CD4-positive, alpha-beta memory T cell (primary cell): Measurements from ENCODE around the gene MACC1. TPM values are rescaled to one million over a fixed set of nuclear protein-coding genes. Genes with fewer than 3 reads are reported as not detected.

Experiments used
- CTCF ChIA-PET: fragments of 350-600 bp; sonication (Branson Sonifier 250); formaldehyde crosslinking; loops from one replicate; lab custom pipeline; 2021; ENCODE audit warnings: inconsistent platforms; ENCODE audit not compliant: partially characterized antibody; lab: Charles Lee
- POLR2A ChIA-PET: fragments of 350-600 bp; sonication (Branson Sonifier 250); formaldehyde crosslinking; loops from one replicate; lab custom pipeline; 2021; ENCODE audit not compliant: partially characterized antibody; lab: Charles Lee
- DNase-seq, 5 donors: peaks; one replicate each; pipeline versions ENCODE4 v3.0.0 to v3.0.0-alpha.2; 2020 to 2022; ENCODE audit warnings: mixed read lengths in 1 of 5
- H3K27ac ChIP-seq: one replicate; pipeline ENCODE4 v1.7.0; 2013; ENCODE audit warnings: low read depth, low read length
- H3K27me3 ChIP-seq: 2 replicates; pipeline ENCODE4 v1.7.0; 2013; ENCODE audit warnings: mild to moderate bottlenecking, low read length, moderate library complexity; ENCODE audit not compliant: insufficient read depth
- H3K36me3 ChIP-seq: 2 replicates; pipeline ENCODE4 v1.7.0; 2013; ENCODE audit warnings: mild to moderate bottlenecking, low read length, moderate library complexity; ENCODE audit not compliant: insufficient read depth
- H3K4me1 ChIP-seq: 2 replicates; pipeline ENCODE4 v1.7.0; 2013; ENCODE audit warnings: mild to moderate bottlenecking, low read length, moderate library complexity; ENCODE audit not compliant: insufficient read depth
- H3K4me3 ChIP-seq, 2 donors: one replicate each; pipeline ENCODE4 v1.7.0; 2013; ENCODE audit warnings: low read length in 2 of 2, mild to moderate bottlenecking in 1 of 2
- H3K9me3 ChIP-seq, 2 donors: one replicate each; pipeline ENCODE4 v1.7.0; 2013; ENCODE audit warnings: low read length in 2 of 2, control low read depth in 1 of 2; ENCODE audit not compliant: control insufficient read depth in 1 of 2
- H3K27ac Mint-ChIP-seq, 7 donors: one replicate each; pipeline ENCODE4 v1.8.0; 2020 to 2021; ENCODE audit warnings: mixed read lengths in 7 of 7, mild to moderate bottlenecking in 6 of 7, inconsistent platforms in 3 of 7, moderate library complexity in 3 of 7
- H3K27me3 Mint-ChIP-seq, 2 donors: one replicate each; pipeline ENCODE4 v1.8.0; 2020 to 2021; ENCODE audit warnings: mixed read lengths in 2 of 2
- H3K36me3 Mint-ChIP-seq, 2 donors: one replicate each; pipeline ENCODE4 v1.8.0; 2020 to 2021; ENCODE audit warnings: mixed read lengths in 2 of 2, inconsistent platforms in 1 of 2, mild to moderate bottlenecking in 1 of 2
- H3K4me1 Mint-ChIP-seq, 4 donors: one replicate each; pipeline ENCODE4 v1.8.0; 2020 to 2021; ENCODE audit warnings: mixed read lengths in 4 of 4, mild to moderate bottlenecking in 1 of 4
- H3K4me3 Mint-ChIP-seq, 8 donors: one replicate each; pipeline ENCODE4 v1.8.0; 2020 to 2021; ENCODE audit warnings: mixed read lengths in 8 of 8, mild to moderate bottlenecking in 7 of 8, moderate library complexity in 6 of 8, inconsistent platforms in 3 of 8
- H3K9me3 Mint-ChIP-seq, 8 donors: one replicate each; pipeline ENCODE4 v1.8.0; 2020 to 2021; ENCODE audit warnings: mixed read lengths in 8 of 8, mild to moderate bottlenecking in 5 of 8, inconsistent platforms in 3 of 8, moderate library complexity in 1 of 8
- intact Hi-C: fragments of 100-400 bp; cut with micrococcal nuclease; formaldehyde crosslinking; loops from one replicate; pipeline ENCODE4 v1.15.1; 2023
- polyA plus RNA-seq, 2 donors: library from polyadenylated mRNA; unstranded; fragments of 300-500 nt; fragmentation: Illumina TruSeq; gene quantifications; one replicate each; pipeline ENCODE4 v1.2.3, GENCODE V29; 2021
- total RNA-seq, 2 experiments: library from RNA; stranded (reverse); gene quantifications; one replicate each; pipeline ENCODE4 v1.2.3, GENCODE V29; 2021

The MACC1 gene
- total and polyA plus RNA-seq, 4 experiments from 2014 or later: 0.05 to 0.09 TPM; not detected in 2

- intact Hi-C loops: no loop called here
- Histone ChIP-seq H3K27me3 (no peaks in the 10 kb centered on the region), H3K27ac (no peak overlapping the region), H3K9me3 (no peaks in the 10 kb centered on the region), H3K4me1 (no peaks in the 10 kb centered on the region), H3K4me3 (no peak overlapping the region), H3K36me3 (no peaks in the 10 kb centered on the region)
- DNase-seq: no peak
- Mint-ChIP-seq H3K9me3 (no peaks in the 10 kb centered on the region), H3K4me3 (no peak overlapping the region), H3K27ac (no peak overlapping the region), H3K4me1 (no peaks in the 10 kb centered on the region), H3K27me3 (no peaks in the 10 kb centered on the region), H3K36me3 (no peaks in the 10 kb centered on the region)
- CTCF ChIA-PET: no interaction called here
- POLR2A ChIA-PET: no interaction called here
These were observed 44.3 kb downstream of the MACC1 start for GRCh38 chr7:20172736-20173334.

GRCh38 chr7:20170633-20171032 is 46.6 kb downstream of the MACC1 start:
- no peaks in the 10 kb centered on the region for H3K9me3 ChIP-seq
- no peaks in the 10 kb centered on the region for H3K36me3 ChIP-seq
- no peak overlapping the region for H3K27ac ChIP-seq
- H3K4me1 ChIP-seq: no peaks in the 10 kb centered on the region
- Mint-ChIP-seq H3K36me3 (no peaks in the 10 kb centered on the region), H3K4me3 (no peak overlapping the region), H3K9me3 (no peaks in the 10 kb centered on the region), H3K27me3 (no peaks in the 10 kb centered on the region), H3K27ac (no peak overlapping the region), H3K4me1 (no peaks in the 10 kb centered on the region)
- POLR2A ChIA-PET: no interaction called here
- CTCF ChIA-PET: no interaction called here
- no peaks in the 10 kb centered on the region for H3K27me3 ChIP-seq
- intact Hi-C loops: no loop called here
- no peak overlapping the region for H3K4me3 ChIP-seq
- DNase-seq: no peak

- POLR2A ChIA-PET: no interaction called here
- no peak overlapping the region for H3K27ac Mint-ChIP-seq
- no peak overlapping the region for H3K4me3 Mint-ChIP-seq
- peaks cover 0 to 3% (median 0%) of the 10 kb centered on the region in 8 donors for H3K9me3 Mint-ChIP-seq
- intact Hi-C loops: no loop called here
- CTCF ChIA-PET: no interaction called here
- Histone ChIP-seq H3K36me3 (no peaks in the 10 kb centered on the region), H3K27ac (no peak overlapping the region), H3K4me1 (no peaks in the 10 kb centered on the region), H3K4me3 (no peak overlapping the region), H3K9me3 (no peaks in the 10 kb centered on the region), H3K27me3 (no peaks in the 10 kb centered on the region)
- no peaks in the 10 kb centered on the region for H3K36me3 Mint-ChIP-seq
- H3K27me3 Mint-ChIP-seq: no peaks in the 10 kb centered on the region
- no peak for DNase-seq
- H3K4me1 Mint-ChIP-seq: no peaks in the 10 kb centered on the region
These were observed 52.1 kb downstream of the MACC1 start for GRCh38 chr7:20165146-20165510.

GRCh38 chr7:20164425-20165145 is 52.6 kb downstream of the MACC1 start:
- ChIA-PET POLR2A (no interaction called here), CTCF (no interaction called here)
- no peaks in the 10 kb centered on the region for H3K27me3 Mint-ChIP-seq

GRCh38 chr7:20162665-20163064 is 54.5 kb downstream of the MACC1 start:
- no peak overlapping the region for H3K4me3 Mint-ChIP-seq
- H3K4me3 ChIP-seq: no peak overlapping the region
- H3K27ac Mint-ChIP-seq: no peak overlapping the region
- H3K36me3 Mint-ChIP-seq: no peaks in the 10 kb centered on the region
- H3K9me3 Mint-ChIP-seq: peaks cover 0 to 3% (median 0%) of the 10 kb centered on the region in 8 donors
- DNase-seq: no peak
- CTCF ChIA-PET: no interaction called here
- no peaks in the 10 kb centered on the region for H3K36me3 ChIP-seq
- no peaks in the 10 kb centered on the region for H3K27me3 ChIP-seq
- intact Hi-C loops: no loop called here
- no peaks in the 10 kb centered on the region for H3K27me3 Mint-ChIP-seq
- H3K27ac ChIP-seq: no peak overlapping the region
- POLR2A ChIA-PET: no interaction called here
- no peaks in the 10 kb centered on the region for H3K9me3 ChIP-seq
- no peaks in the 10 kb centered on the region for H3K4me1 ChIP-seq
- no peaks in the 10 kb centered on the region for H3K4me1 Mint-ChIP-seq

More at GRCh38 chr7:20164425-20165145, 52.6 kb downstream of the MACC1 start:
- DNase-seq: no peak
- H3K27me3 ChIP-seq: no peaks in the 10 kb centered on the region
- H3K27ac ChIP-seq: no peak overlapping the region
- Mint-ChIP-seq H3K27ac (no peak overlapping the region), H3K4me1 (no peaks in the 10 kb centered on the region), H3K9me3 (peaks cover 0 to 3% (median 0%) of the 10 kb centered on the region in 8 donors), H3K4me3 (no peak overlapping the region), H3K36me3 (no peaks in the 10 kb centered on the region)
- H3K4me3 ChIP-seq: no peak overlapping the region
- no peaks in the 10 kb centered on the region for H3K36me3 ChIP-seq
- intact Hi-C loops: no loop called here
- H3K9me3 ChIP-seq: no peaks in the 10 kb centered on the region
- no peaks in the 10 kb centered on the region for H3K4me1 ChIP-seq

GRCh38 chr7:20159226-20159747 is 57.9 kb downstream of the MACC1 start:
- no peak overlapping the region for H3K27ac Mint-ChIP-seq
- no peaks in the 10 kb centered on the region for H3K4me1 Mint-ChIP-seq
- no peaks in the 10 kb centered on the region for H3K4me1 ChIP-seq
- H3K36me3 ChIP-seq: no peaks in the 10 kb centered on the region
- H3K4me3 ChIP-seq: no peak overlapping the region
- intact Hi-C loops: no loop called here
- no peak for DNase-seq
- peaks cover 0 to 3% (median 0%) of the 10 kb centered on the region in 8 donors for H3K9me3 Mint-ChIP-seq
- no peaks in the 10 kb centered on the region for H3K36me3 Mint-ChIP-seq
- no peak overlapping the region for H3K4me3 Mint-ChIP-seq
- no peak overlapping the region for H3K27ac ChIP-seq
- ChIA-PET CTCF (no interaction called here), POLR2A (no interaction called here)
- no peaks in the 10 kb centered on the region for H3K27me3 ChIP-seq
- H3K9me3 ChIP-seq: no peaks in the 10 kb centered on the region
- H3K27me3 Mint-ChIP-seq: no peaks in the 10 kb centered on the region

GRCh38 chr7:20158684-20159083 is 58.5 kb downstream of the MACC1 start:
- no peaks in the 10 kb centered on the region for H3K36me3 Mint-ChIP-seq
- H3K27me3 Mint-ChIP-seq: no peaks in the 10 kb centered on the region
- Histone ChIP-seq H3K4me3 (no peak overlapping the region), H3K27me3 (no peaks in the 10 kb centered on the region), H3K36me3 (no peaks in the 10 kb centered on the region), H3K9me3 (no peaks in the 10 kb centered on the region), H3K27ac (no peak overlapping the region), H3K4me1 (no peaks in the 10 kb centered on the region)
- no peak overlapping the region for H3K27ac Mint-ChIP-seq
- DNase-seq: no peak
- intact Hi-C loops: no loop called here
- ChIA-PET CTCF (no interaction called here), POLR2A (no interaction called here)
- peaks cover 0 to 3% (median 0%) of the 10 kb centered on the region in 8 donors for H3K9me3 Mint-ChIP-seq
- H3K4me1 Mint-ChIP-seq: no peaks in the 10 kb centered on the region
- no peak overlapping the region for H3K4me3 Mint-ChIP-seq
